Gastrocnemius medialis (tissue), 4 donors: ENCODE measurements around the gene INKA2. TPM values are rescaled to one million over a fixed set of nuclear protein-coding genes. Genes with fewer than 3 reads are reported as not detected.

Experiments
- ATAC-seq, 2 donors: fragments of 150-250 bp; one replicate each; pipeline ENCODE4 v1.9.1; 2016
- DNase-seq, 2 donors: peaks; one replicate each; pipeline ENCODE4 v3.0.0-alpha.2; 2019
- H3K27ac ChIP-seq, 4 donors: fragments of 200-600 bp; sonication (generic); 1 replicate in 1 of 4; 2 replicates in 3 of 4; pipeline ENCODE4 v1.5.1; 2016 to 2018; ENCODE audit warnings: mild to moderate bottlenecking in 2 of 4, moderate library complexity in 1 of 4
- H3K27me3 ChIP-seq, 3 donors: fragments of 200-600 bp; sonication (generic) in 2 of 3; 1 replicate in 1 of 3; 2 replicates in 2 of 3; pipeline versions ENCODE4 v1.5.1 to v1.6.0; 2016 to 2019; ENCODE audit warnings: mild to moderate bottlenecking in 1 of 3, moderate library complexity in 1 of 3
- H3K36me3 ChIP-seq, 2 donors: fragments of 200-600 bp; sonication (generic) in 1 of 2; one replicate each; pipeline ENCODE4 v1.5.1; 2017 to 2018
- H3K4me1 ChIP-seq, 2 donors: fragments of 200-600 bp; sonication (generic) in 1 of 2; one replicate each; pipeline ENCODE4 v1.5.1; 2016 to 2017; ENCODE audit warnings: mild to moderate bottlenecking in 2 of 2
- H3K4me3 ChIP-seq, 4 donors: fragments of 200-600 bp; sonication (generic) in 3 of 4; 1 replicate in 1 of 4; 2 replicates in 3 of 4; pipeline ENCODE4 v1.5.1; 2016 to 2019; ENCODE audit warnings: mild to moderate bottlenecking in 2 of 4
- H3K9me3 ChIP-seq, 3 donors: fragments of 200-600 bp; sonication (generic) in 2 of 3; 1 replicate in 1 of 3; 2 replicates in 2 of 3; pipeline ENCODE4 v1.5.1; 2016 to 2019
- POLR2A ChIP-seq, 2 donors: fragments of 450-650 bp; IDR thresholded peaks; one replicate each; pipeline ENCODE4 v1.6.1; 2017; ENCODE audit warnings: antibody characterized with exemption in 2 of 2, mild to moderate bottlenecking in 2 of 2, moderate library complexity in 2 of 2
- in situ Hi-C, 4 donors: fragments of 200-750 bp; cut with MboI; loops; one replicate each; pipeline versions ENCODE4 v1.15.0 to v1.8.0; 2017; ENCODE audit warnings: low sequenced_read_pairs in 4 of 4
- intact Hi-C: fragments of 100-400 bp; cut with DNase I; formaldehyde crosslinking; loops from one replicate; pipeline ENCODE4 v1.15.1; 2023; ENCODE audit warnings: low total_unique reads
- total RNA-seq, 4 donors: library from RNA; depleted of rRNA; stranded (reverse); fragments of >200 nt; gene quantifications; one replicate each; pipeline versions ENCODE4 v1.1.0 to v1.2.3, GENCODE V29; 2016
- TF ChIP-seq, protein P1 (sequence below), 5 experiments: fragments of 450-650 bp in 3 of 5; fragments of 200-600 bp in 2 of 5; sonication (generic) in 2 of 5; IDR thresholded peaks in 4 of 5; conservative IDR thresholded peaks in 1 of 5; 1 replicate in 4 of 5; 2 replicates in 1 of 5; pipeline ENCODE4 v1.5.1; 2016 to 2019; ENCODE audit warnings: antibody characterized with exemption in 5 of 5, mild to moderate bottlenecking in 3 of 5, moderate library complexity in 3 of 5

INKA2 gene
- total RNA-seq, 4 donors from 2014 or later = 4.7 to 11.8 (median 5.1) TPM

DNA sequence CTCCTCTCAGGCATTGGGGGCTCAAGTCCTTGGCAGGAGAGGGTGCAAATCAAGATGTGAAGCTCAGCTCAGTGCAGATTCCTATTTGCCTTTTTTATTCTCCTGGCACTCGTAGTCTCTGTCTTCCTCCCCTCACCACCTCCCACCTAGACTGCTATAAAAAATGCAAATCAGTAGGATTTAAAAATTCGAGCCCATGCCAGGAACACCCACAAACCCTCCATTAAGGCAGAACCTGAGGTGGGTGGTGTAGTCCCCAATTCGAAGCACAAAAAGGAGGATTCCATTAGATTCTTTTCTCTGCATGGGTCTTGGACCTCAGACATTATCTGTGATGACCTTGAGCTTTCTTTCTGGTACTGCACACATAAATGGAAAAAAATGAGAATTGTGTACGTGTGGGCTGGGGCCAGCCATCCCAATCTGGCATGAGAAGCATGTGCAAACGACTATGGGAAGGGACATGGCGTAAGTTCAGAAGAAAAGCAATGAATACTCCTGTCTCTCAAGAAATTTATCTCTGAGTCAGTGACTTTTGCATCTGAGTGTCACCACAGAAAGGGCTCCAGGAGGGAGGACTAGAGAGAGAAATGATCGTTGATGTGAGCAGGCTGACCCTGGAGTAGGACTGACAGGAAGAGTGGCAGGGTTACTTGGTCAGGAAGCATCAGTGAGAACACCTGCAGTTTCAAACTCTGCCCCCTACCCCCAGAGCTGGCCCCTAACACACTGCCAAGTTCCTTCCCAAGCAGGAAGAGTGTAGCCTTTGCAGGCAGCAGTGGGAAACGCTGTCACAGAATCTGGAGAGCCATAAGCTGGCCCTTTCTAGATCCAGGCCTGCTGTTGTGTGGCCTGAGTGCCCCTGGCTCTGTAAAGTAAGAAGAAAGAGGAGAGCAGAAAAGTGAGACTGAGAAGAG lies 1.7 kb downstream of the INKA2 start:
- DNase-seq (no peak), ATAC-seq (no peak)
- Histone ChIP-seq H3K4me1 (peaks cover 55 to 56% of the 10 kb centered on the region in 2 donors), H3K4me3 (peak overlapping the region; percentile 56 to 80 (median 70)), H3K27ac (peak overlapping the region; percentile 85 to 96 (median 93)), H3K9me3 (no peaks in the 10 kb centered on the region), H3K27me3 (no peaks in the 10 kb centered on the region), H3K36me3 (no peaks in the 10 kb centered on the region)
- in situ Hi-C loops (no loop called here), intact Hi-C loops (no loop called here)
- TF ChIP-seq POLR2A (IDR thresholded peaks at IDR 0.05) = no peak
- TF ChIP-seq, protein P1, sequence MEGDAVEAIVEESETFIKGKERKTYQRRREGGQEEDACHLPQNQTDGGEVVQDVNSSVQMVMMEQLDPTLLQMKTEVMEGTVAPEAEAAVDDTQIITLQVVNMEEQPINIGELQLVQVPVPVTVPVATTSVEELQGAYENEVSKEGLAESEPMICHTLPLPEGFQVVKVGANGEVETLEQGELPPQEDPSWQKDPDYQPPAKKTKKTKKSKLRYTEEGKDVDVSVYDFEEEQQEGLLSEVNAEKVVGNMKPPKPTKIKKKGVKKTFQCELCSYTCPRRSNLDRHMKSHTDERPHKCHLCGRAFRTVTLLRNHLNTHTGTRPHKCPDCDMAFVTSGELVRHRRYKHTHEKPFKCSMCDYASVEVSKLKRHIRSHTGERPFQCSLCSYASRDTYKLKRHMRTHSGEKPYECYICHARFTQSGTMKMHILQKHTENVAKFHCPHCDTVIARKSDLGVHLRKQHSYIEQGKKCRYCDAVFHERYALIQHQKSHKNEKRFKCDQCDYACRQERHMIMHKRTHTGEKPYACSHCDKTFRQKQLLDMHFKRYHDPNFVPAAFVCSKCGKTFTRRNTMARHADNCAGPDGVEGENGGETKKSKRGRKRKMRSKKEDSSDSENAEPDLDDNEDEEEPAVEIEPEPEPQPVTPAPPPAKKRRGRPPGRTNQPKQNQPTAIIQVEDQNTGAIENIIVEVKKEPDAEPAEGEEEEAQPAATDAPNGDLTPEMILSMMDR (IDR thresholded peaks at IDR 0.05 in 4 of 5, conservative IDR thresholded peaks at IDR 0.05 in 1 of 5) = no peak

DNA sequence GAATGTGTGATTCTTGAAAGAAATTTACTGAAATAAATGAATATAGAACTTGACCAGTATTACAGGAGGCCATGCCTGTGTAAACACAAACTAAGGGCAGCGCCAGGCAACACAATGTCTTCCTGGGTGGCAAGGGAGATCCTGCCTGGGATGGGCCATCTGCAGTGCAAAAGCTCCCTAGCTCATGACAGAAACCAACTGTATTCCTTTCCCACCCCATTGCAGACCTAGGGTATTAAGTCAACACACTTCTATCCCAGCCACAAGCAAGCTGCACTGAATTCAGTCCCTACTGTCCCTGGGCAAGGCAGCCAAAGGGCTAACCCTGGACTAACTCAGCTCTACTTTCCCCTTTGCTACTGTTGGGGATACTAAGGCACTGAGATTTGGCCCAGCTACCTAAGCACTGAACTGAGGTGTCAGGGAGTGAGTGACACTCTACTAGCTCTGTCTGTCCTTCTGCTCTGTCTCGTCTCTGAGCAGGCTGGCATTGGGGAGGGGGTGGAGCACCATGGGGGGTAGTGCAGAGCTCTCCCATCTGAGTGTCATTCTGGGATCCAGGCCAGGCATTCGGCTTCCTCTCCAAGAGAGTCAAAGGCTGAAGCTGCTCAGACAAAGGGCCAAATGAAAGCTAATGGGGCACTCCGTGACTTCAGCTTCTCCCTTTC lies 2.5 kb downstream of the INKA2 start:
- ATAC-seq = no peak
- Histone ChIP-seq H3K4me3 (no peak overlapping the region), H3K27ac (peak overlapping the region; percentile 85 to 96 (median 93)), H3K27me3 (no peaks in the 10 kb centered on the region), H3K4me1 (peaks cover 59 to 62% of the 10 kb centered on the region in 2 donors), H3K36me3 (no peaks in the 10 kb centered on the region), H3K9me3 (no peaks in the 10 kb centered on the region)
- no peak for DNase-seq
- in situ Hi-C loops (no loop called here), intact Hi-C loops (no loop called here)
- TF ChIP-seq POLR2A (IDR thresholded peaks at IDR 0.05) = no peak
- TF ChIP-seq, protein P1 (IDR thresholded peaks at IDR 0.05 in 4 of 5, conservative IDR thresholded peaks at IDR 0.05 in 1 of 5) = no peak

DNA sequence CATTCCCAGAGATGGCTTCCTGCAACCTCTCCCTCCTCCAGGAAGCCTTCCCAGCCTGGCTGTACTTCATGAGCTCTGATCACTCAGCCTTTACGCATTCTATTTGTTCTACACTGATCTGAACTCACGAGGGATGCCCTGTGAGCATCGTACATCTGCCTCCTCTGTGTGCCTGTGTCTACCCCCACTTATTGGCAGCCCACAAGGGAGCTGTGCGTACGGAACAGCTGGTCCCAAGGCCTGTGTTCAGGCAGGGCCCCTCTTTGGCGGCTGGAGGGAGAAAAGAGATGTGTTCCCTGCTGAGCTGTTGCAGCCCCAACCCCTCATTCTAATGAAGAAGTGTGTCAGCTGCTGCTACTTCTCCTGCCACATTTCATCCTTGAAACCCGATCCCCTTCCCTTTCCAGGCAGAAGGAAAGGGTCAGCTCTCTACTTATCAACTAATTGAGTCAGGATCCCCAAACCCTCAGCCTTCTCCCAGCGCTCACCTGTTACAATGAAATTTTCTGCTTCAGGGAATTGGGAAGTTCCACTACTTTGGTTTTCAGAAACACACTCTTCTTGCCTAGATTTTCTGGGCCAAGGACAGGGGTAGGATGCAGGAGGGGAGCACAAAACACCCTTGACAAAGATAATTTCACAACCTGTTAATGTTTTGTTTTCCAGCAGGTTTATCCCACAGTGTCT lies 3.2 kb downstream of the INKA2 start:
- Histone ChIP-seq H3K36me3 (no peaks in the 10 kb centered on the region), H3K27me3 (no peaks in the 10 kb centered on the region), H3K27ac (peak overlapping the region; percentile 85 to 96 (median 93)), H3K9me3 (no peaks in the 10 kb centered on the region), H3K4me1 (peaks cover 66% of the 10 kb centered on the region in 2 donors), H3K4me3 (no peak overlapping the region)
- DNase-seq (no peak), ATAC-seq (no peak)
- in situ Hi-C loops = no loop called here
- no peak for TF ChIP-seq POLR2A (IDR thresholded peaks at IDR 0.05)
- TF ChIP-seq, protein P1 (IDR thresholded peaks at IDR 0.05 in 4 of 5, conservative IDR thresholded peaks at IDR 0.05 in 1 of 5) = no peak
- intact Hi-C loops = no loop called here

DNA sequence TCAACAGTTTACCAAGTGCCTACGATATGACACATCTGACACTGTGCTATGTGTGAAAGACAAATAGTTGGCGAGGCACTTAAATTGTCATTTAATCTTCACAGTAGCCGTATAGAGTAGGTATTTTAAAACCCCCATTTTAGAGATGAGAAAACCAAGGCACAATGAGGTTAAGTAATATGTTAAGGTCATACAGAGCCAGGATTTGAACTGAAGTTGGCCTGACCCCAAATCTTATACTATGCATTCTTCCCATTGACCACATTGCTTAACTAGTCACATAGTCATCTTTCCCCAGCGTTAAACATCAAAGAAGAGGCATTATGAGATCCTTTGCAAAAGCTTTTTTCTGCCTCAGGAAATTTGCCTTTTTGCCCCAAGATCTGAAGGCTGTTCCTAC lies 3.9 kb downstream of the INKA2 start:
- Histone ChIP-seq H3K27me3 (no peaks in the 10 kb centered on the region), H3K27ac (peak overlapping the region; percentile 85 to 96 (median 93)), H3K36me3 (no peaks in the 10 kb centered on the region), H3K4me1 (peaks cover 73% of the 10 kb centered on the region in 2 donors), H3K9me3 (no peaks in the 10 kb centered on the region), H3K4me3 (no peak overlapping the region)
- ATAC-seq = no peak
- intact Hi-C loops = no loop called here
- in situ Hi-C loops = no loop called here
- no peak for DNase-seq
- TF ChIP-seq, protein P1 (IDR thresholded peaks at IDR 0.05 in 4 of 5, conservative IDR thresholded peaks at IDR 0.05 in 1 of 5) = no peak
- TF ChIP-seq POLR2A (IDR thresholded peaks at IDR 0.05) = no peak
